Measurements from ENCODE around the gene STAMBP.

- TF ChIP-seq POLR2A (IDR thresholded peaks at IDR 0.05) (no peak), CTCF (IDR thresholded peaks at IDR 0.05) (peak in 1 of 4 donors; percentile 5)
Measured at GRCh38 chr2:73851274-73851673, 22.5 kb downstream of the STAMBP start.
